ENCODE measurements around the gene GPR160. TPM values are rescaled to one million over a fixed set of nuclear protein-coding genes. Genes with fewer than 3 reads are reported as not detected.

The GPR160 gene
- total and polyA plus RNA-seq, 2 donors: 5.1 to 7.7 TPM

GRCh38 chr3:170021083-170021482 is 16.7 kb upstream of the GPR160 start:
- no peaks in the 10 kb centered on the region for H3K36me3 ChIP-seq (ENCODE audit: control insufficient read depth in 2 of 2, insufficient read depth in 2 of 2, low read length in 1 of 2)
- H3K4me3 ChIP-seq (ENCODE audit: low read length in 2 of 2): no peak overlapping the region
- no peak overlapping the region for H3K27ac ChIP-seq (ENCODE audit: low read depth in 1 of 2, low read length in 1 of 2)
- H3K27me3 ChIP-seq (ENCODE audit: control insufficient read depth in 2 of 2, insufficient read depth in 1 of 2, low read length in 1 of 2): no peaks in the 10 kb centered on the region
- no peak for DNase-seq (ENCODE audit: low read depth in 6 of 9, low spot score in 9 of 9)
- H3K9me3 ChIP-seq (ENCODE audit: control insufficient read depth in 2 of 2, insufficient read depth in 1 of 2, low read length in 1 of 2): no peaks in the 10 kb centered on the region
- H3K4me1 ChIP-seq (ENCODE audit: control insufficient read depth in 2 of 2, insufficient read depth in 2 of 2, low read length in 2 of 2): no peaks in the 10 kb centered on the region
- WGBS: 68% methylated on average over 3 of the region's 3 CpGs

GRCh38 chr3:170022336-170022735 is 15.5 kb upstream of the GPR160 start:
- Histone ChIP-seq H3K36me3 (ENCODE audit: control insufficient read depth in 2 of 2, insufficient read depth in 2 of 2, low read length in 1 of 2) (no peaks in the 10 kb centered on the region), H3K27ac (ENCODE audit: low read depth in 1 of 2, low read length in 1 of 2) (no peak overlapping the region), H3K9me3 (ENCODE audit: control insufficient read depth in 2 of 2, insufficient read depth in 1 of 2, low read length in 1 of 2) (no peaks in the 10 kb centered on the region), H3K27me3 (ENCODE audit: control insufficient read depth in 2 of 2, insufficient read depth in 1 of 2, low read length in 1 of 2) (no peaks in the 10 kb centered on the region), H3K4me1 (ENCODE audit: control insufficient read depth in 2 of 2, insufficient read depth in 2 of 2, low read length in 2 of 2) (no peaks in the 10 kb centered on the region), H3K4me3 (ENCODE audit: low read length in 2 of 2) (no peak overlapping the region)
- 98% methylated on average over 4 of the region's 4 CpGs for WGBS
- no peak for DNase-seq (ENCODE audit: low read depth in 6 of 9, low spot score in 9 of 9)

- Histone ChIP-seq H3K27me3 (ENCODE audit: control insufficient read depth in 2 of 2, insufficient read depth in 1 of 2, low read length in 1 of 2) (no peaks in the 10 kb centered on the region), H3K36me3 (ENCODE audit: control insufficient read depth in 2 of 2, insufficient read depth in 2 of 2, low read length in 1 of 2) (no peaks in the 10 kb centered on the region), H3K27ac (ENCODE audit: low read depth in 1 of 2, low read length in 1 of 2) (no peak overlapping the region), H3K4me3 (ENCODE audit: low read length in 2 of 2) (no peak overlapping the region), H3K4me1 (ENCODE audit: control insufficient read depth in 2 of 2, insufficient read depth in 2 of 2, low read length in 2 of 2) (no peaks in the 10 kb centered on the region), H3K9me3 (ENCODE audit: control insufficient read depth in 2 of 2, insufficient read depth in 1 of 2, low read length in 1 of 2) (no peaks in the 10 kb centered on the region)
- no peak for DNase-seq (ENCODE audit: low read depth in 6 of 9, low spot score in 9 of 9)
- WGBS: 97% methylated on average over 1 of the region's 1 CpG
These were observed 14.6 kb upstream of the GPR160 start for GRCh38 chr3:170023165-170023564.

GRCh38 chr3:170024581-170024980 is 13.2 kb upstream of the GPR160 start:
- H3K27ac ChIP-seq (ENCODE audit: low read depth in 1 of 2, low read length in 1 of 2): no peak overlapping the region

GRCh38 chr3:170027233-170028102 is 10.3 kb upstream of the GPR160 start:
- Histone ChIP-seq H3K36me3 (ENCODE audit: control insufficient read depth in 2 of 2, insufficient read depth in 2 of 2, low read length in 1 of 2) (no peaks in the 10 kb centered on the region), H3K4me3 (ENCODE audit: low read length in 2 of 2) (no peak overlapping the region), H3K27me3 (ENCODE audit: control insufficient read depth in 2 of 2, insufficient read depth in 1 of 2, low read length in 1 of 2) (no peaks in the 10 kb centered on the region), H3K4me1 (ENCODE audit: control insufficient read depth in 2 of 2, insufficient read depth in 2 of 2, low read length in 2 of 2) (no peaks in the 10 kb centered on the region), H3K27ac (ENCODE audit: low read depth in 1 of 2, low read length in 1 of 2) (no peak overlapping the region), H3K9me3 (ENCODE audit: control insufficient read depth in 2 of 2, insufficient read depth in 1 of 2, low read length in 1 of 2) (peaks cover 0 to 12% of the 10 kb centered on the region in 2 donors)
- 73% methylated on average over 4 of the region's 4 CpGs for WGBS
- no peak for DNase-seq (ENCODE audit: low read depth in 6 of 9, low spot score in 9 of 9)

More at GRCh38 chr3:170024581-170024980, 13.2 kb upstream of the GPR160 start:
- no peaks in the 10 kb centered on the region for H3K4me1 ChIP-seq (ENCODE audit: control insufficient read depth in 2 of 2, insufficient read depth in 2 of 2, low read length in 2 of 2)
- H3K4me3 ChIP-seq (ENCODE audit: low read length in 2 of 2): no peak overlapping the region
- DNase-seq (ENCODE audit: low read depth in 6 of 9, low spot score in 9 of 9): no peak
- H3K27me3 ChIP-seq (ENCODE audit: control insufficient read depth in 2 of 2, insufficient read depth in 1 of 2, low read length in 1 of 2): no peaks in the 10 kb centered on the region
- WGBS: 98% methylated on average over 4 of the region's 4 CpGs
- no peaks in the 10 kb centered on the region for H3K36me3 ChIP-seq (ENCODE audit: control insufficient read depth in 2 of 2, insufficient read depth in 2 of 2, low read length in 1 of 2)
- no peaks in the 10 kb centered on the region for H3K9me3 ChIP-seq (ENCODE audit: control insufficient read depth in 2 of 2, insufficient read depth in 1 of 2, low read length in 1 of 2)

- Histone ChIP-seq H3K36me3 (ENCODE audit: control insufficient read depth in 2 of 2, insufficient read depth in 2 of 2, low read length in 1 of 2) (no peaks in the 10 kb centered on the region), H3K27me3 (ENCODE audit: control insufficient read depth in 2 of 2, insufficient read depth in 1 of 2, low read length in 1 of 2) (peaks cover 0 to 12% of the 10 kb centered on the region in 2 donors), H3K9me3 (ENCODE audit: control insufficient read depth in 2 of 2, insufficient read depth in 1 of 2, low read length in 1 of 2) (peaks cover 0 to 26% of the 10 kb centered on the region in 2 donors), H3K4me3 (ENCODE audit: low read length in 2 of 2) (no peak overlapping the region), H3K4me1 (ENCODE audit: control insufficient read depth in 2 of 2, insufficient read depth in 2 of 2, low read length in 2 of 2) (peaks cover 16 to 22% of the 10 kb centered on the region in 2 donors), H3K27ac (ENCODE audit: low read depth in 1 of 2, low read length in 1 of 2) (peak overlapping the region in 1 of 2 donors; percentile 35)
- 32% methylated on average over 8 of the region's 8 CpGs for WGBS
- DNase-seq (ENCODE audit: low read depth in 6 of 9, low spot score in 9 of 9): peak in 8 of 9 donors; percentile 54 to 92 (median 65)
These were observed 4.3 kb upstream of the GPR160 start for GRCh38 chr3:170033489-170033888.

- DNase-seq (ENCODE audit: low read depth in 6 of 9, low spot score in 9 of 9): peak in 3 of 9 donors; percentile 21 to 68 (median 59)
- Histone ChIP-seq H3K27me3 (ENCODE audit: control insufficient read depth in 2 of 2, insufficient read depth in 1 of 2, low read length in 1 of 2) (peaks cover 14 to 33% of the 10 kb centered on the region in 2 donors), H3K27ac (ENCODE audit: low read depth in 1 of 2, low read length in 1 of 2) (no peak overlapping the region), H3K4me1 (ENCODE audit: control insufficient read depth in 2 of 2, insufficient read depth in 2 of 2, low read length in 2 of 2) (peaks cover 9 to 18% of the 10 kb centered on the region in 2 donors), H3K9me3 (ENCODE audit: control insufficient read depth in 2 of 2, insufficient read depth in 1 of 2, low read length in 1 of 2) (peaks cover 0 to 11% of the 10 kb centered on the region in 2 donors), H3K36me3 (ENCODE audit: control insufficient read depth in 2 of 2, insufficient read depth in 2 of 2, low read length in 1 of 2) (no peaks in the 10 kb centered on the region), H3K4me3 (ENCODE audit: low read length in 2 of 2) (peak overlapping the region; percentile 52 to 67)
- 3% methylated on average over 51 of the region's 51 CpGs for WGBS
These were observed 777 bp downstream of the GPR160 start for GRCh38 chr3:170038434-170039110.

GRCh38 chr3:170040418-170040817 is 2.6 kb downstream of the GPR160 start:
- no peak overlapping the region for H3K4me3 ChIP-seq (ENCODE audit: low read length in 2 of 2)
- H3K27ac ChIP-seq (ENCODE audit: low read depth in 1 of 2, low read length in 1 of 2): no peak overlapping the region
- peaks cover 14 to 33% of the 10 kb centered on the region in 2 donors for H3K27me3 ChIP-seq (ENCODE audit: control insufficient read depth in 2 of 2, insufficient read depth in 1 of 2, low read length in 1 of 2)
- peaks cover 0 to 7% of the 10 kb centered on the region in 2 donors for H3K9me3 ChIP-seq (ENCODE audit: control insufficient read depth in 2 of 2, insufficient read depth in 1 of 2, low read length in 1 of 2)
- DNase-seq (ENCODE audit: low read depth in 6 of 9, low spot score in 9 of 9): no peak
- WGBS: 84% methylated on average over 8 of the region's 8 CpGs
- H3K4me1 ChIP-seq (ENCODE audit: control insufficient read depth in 2 of 2, insufficient read depth in 2 of 2, low read length in 2 of 2): peaks cover 10 to 24% of the 10 kb centered on the region in 2 donors
- no peaks in the 10 kb centered on the region for H3K36me3 ChIP-seq (ENCODE audit: control insufficient read depth in 2 of 2, insufficient read depth in 2 of 2, low read length in 1 of 2)

- no peak for DNase-seq (ENCODE audit: low read depth in 6 of 9, low spot score in 9 of 9)
- H3K9me3 ChIP-seq (ENCODE audit: control insufficient read depth in 2 of 2, insufficient read depth in 1 of 2, low read length in 1 of 2): peaks cover 0 to 3% of the 10 kb centered on the region in 2 donors
- no peak overlapping the region for H3K27ac ChIP-seq (ENCODE audit: low read depth in 1 of 2, low read length in 1 of 2)
These were observed 5.7 kb downstream of the GPR160 start for GRCh38 chr3:170043506-170043905.

More at GRCh38 chr3:170043506-170043905, 5.7 kb downstream of the GPR160 start:
- no peak overlapping the region for H3K4me3 ChIP-seq (ENCODE audit: low read length in 2 of 2)
- WGBS: 96% methylated on average over 7 of the region's 7 CpGs
- peaks cover 4 to 19% of the 10 kb centered on the region in 2 donors for H3K4me1 ChIP-seq (ENCODE audit: control insufficient read depth in 2 of 2, insufficient read depth in 2 of 2, low read length in 2 of 2)
- no peaks in the 10 kb centered on the region for H3K36me3 ChIP-seq (ENCODE audit: control insufficient read depth in 2 of 2, insufficient read depth in 2 of 2, low read length in 1 of 2)
- peaks cover 14 to 21% of the 10 kb centered on the region in 2 donors for H3K27me3 ChIP-seq (ENCODE audit: control insufficient read depth in 2 of 2, insufficient read depth in 1 of 2, low read length in 1 of 2)

Data from thymus (tissue), 11 donors.